Stimulated activated CD4-positive, alpha-beta T cell treated with anti-CD3 and anti-CD28 coated beads, Interleukin-12 subunit alpha, Interleukin-12 subunit beta, amount 100 ng/mL, for 48 hours (primary cell): ENCODE results near the gene TCOF1.

Source experiments
- DNase-seq, 3 donors: peaks; one replicate each; pipeline ENCODE4 v3.0.0-alpha.2; 2020; ENCODE audit warnings: low read depth in 2 of 3, low spot score in 1 of 3

TCOF1 gene

GRCh38 chr5:150347451-150347850, 10.0 kb upstream of the TCOF1 start:
- no peak for DNase-seq

GRCh38 chr5:150349681-150350275, 7.7 kb upstream of the TCOF1 start:
- DNase-seq: no peak

GRCh38 chr5:150350524-150351344, 6.8 kb upstream of the TCOF1 start:
- peak; percentile 25 to 36 (median 35) for DNase-seq

GRCh38 chr5:150352244-150353031, 5.1 kb upstream of the TCOF1 start:
- DNase-seq: no peak

- DNase-seq: no peak
Measured at GRCh38 chr5:150353032-150353675, 4.3 kb upstream of the TCOF1 start.

- DNase-seq: no peak
Measured at GRCh38 chr5:150355791-150356190, 1.7 kb upstream of the TCOF1 start.

- DNase-seq: no peak
Measured at GRCh38 chr5:150356575-150357294, 762 bp upstream of the TCOF1 start.

- DNase-seq: peak in 1 of 3 donors; percentile 8
Measured at GRCh38 chr5:150358261-150359095, 981 bp downstream of the TCOF1 start.

- DNase-seq: no peak
Measured at GRCh38 chr5:150361301-150361700, 3.8 kb downstream of the TCOF1 start.

- DNase-seq: no peak
Measured at GRCh38 chr5:150363185-150363584, 5.7 kb downstream of the TCOF1 start.

GRCh38 chr5:150364004-150364403, 6.5 kb downstream of the TCOF1 start:
- no peak for DNase-seq

GRCh38 chr5:150368526-150368925, 11.0 kb downstream of the TCOF1 start:
- DNase-seq: no peak

GRCh38 chr5:150372639-150373038, 15.1 kb downstream of the TCOF1 start:
- no peak for DNase-seq

GRCh38 chr5:150374651-150375050, 17.2 kb downstream of the TCOF1 start:
- no peak for DNase-seq

GRCh38 chr5:150376799-150377771, 19.6 kb downstream of the TCOF1 start:
- no peak for DNase-seq

- no peak for DNase-seq
Measured at GRCh38 chr5:150377964-150378694, 20.6 kb downstream of the TCOF1 start.

GRCh38 chr5:150384701-150385100, 27.2 kb downstream of the TCOF1 start:
- DNase-seq: no peak
